PFSK-1 (cell line): ENCODE measurements around the gene C10orf95.
A peak's percentile ranks its signal among the peaks of the same experiment; 100 is the strongest.

Source experiments
- FOXP2 ChIP-seq: optimal IDR thresholded peaks from 2 replicates; pipeline ENCODE3; 2011; ENCODE audit warnings: borderline replicate concordance, control low read depth, inconsistent platforms; ENCODE audit not compliant: insufficient read depth; ENCODE audit errors: extremely low read length, extremely low read depth
- POLR2AphosphoS5 ChIP-seq: IDR thresholded peaks from 2 replicates; pipeline ENCODE4 v1.6.1; 2012; ENCODE audit warnings: low read depth, mild to moderate bottlenecking, control low read depth, low read length, moderate library complexity
- SIN3A ChIP-seq: IDR thresholded peaks from 2 replicates; pipeline ENCODE4 v1.6.1; 2012; ENCODE audit warnings: mild to moderate bottlenecking, low read length, moderate library complexity, borderline replicate concordance; ENCODE audit not compliant: insufficient read depth
- TAF1 ChIP-seq: IDR thresholded peaks from 2 replicates; pipeline ENCODE4 v1.6.1; 2012; ENCODE audit warnings: low read length, control low read depth, borderline replicate concordance; ENCODE audit not compliant: insufficient read depth
- TF ChIP-seq, protein P1 (sequence below), 2 experiments: IDR thresholded peaks; 2 replicates each; pipeline versions ENCODE4 v1.6.1 to v1.8.0; 2011 to 2012; ENCODE audit warnings: low read depth in 2 of 2, low read length in 2 of 2, control low read depth in 1 of 2, inconsistent platforms in 1 of 2, mild to moderate bottlenecking in 1 of 2, moderate library complexity in 1 of 2; ENCODE audit not compliant: insufficient read depth in 1 of 2

Gene C10orf95

GRCh38 chr10:102452672-102453340 lies 1.5 kb upstream of the C10orf95 start:
- TF ChIP-seq, protein P1, sequence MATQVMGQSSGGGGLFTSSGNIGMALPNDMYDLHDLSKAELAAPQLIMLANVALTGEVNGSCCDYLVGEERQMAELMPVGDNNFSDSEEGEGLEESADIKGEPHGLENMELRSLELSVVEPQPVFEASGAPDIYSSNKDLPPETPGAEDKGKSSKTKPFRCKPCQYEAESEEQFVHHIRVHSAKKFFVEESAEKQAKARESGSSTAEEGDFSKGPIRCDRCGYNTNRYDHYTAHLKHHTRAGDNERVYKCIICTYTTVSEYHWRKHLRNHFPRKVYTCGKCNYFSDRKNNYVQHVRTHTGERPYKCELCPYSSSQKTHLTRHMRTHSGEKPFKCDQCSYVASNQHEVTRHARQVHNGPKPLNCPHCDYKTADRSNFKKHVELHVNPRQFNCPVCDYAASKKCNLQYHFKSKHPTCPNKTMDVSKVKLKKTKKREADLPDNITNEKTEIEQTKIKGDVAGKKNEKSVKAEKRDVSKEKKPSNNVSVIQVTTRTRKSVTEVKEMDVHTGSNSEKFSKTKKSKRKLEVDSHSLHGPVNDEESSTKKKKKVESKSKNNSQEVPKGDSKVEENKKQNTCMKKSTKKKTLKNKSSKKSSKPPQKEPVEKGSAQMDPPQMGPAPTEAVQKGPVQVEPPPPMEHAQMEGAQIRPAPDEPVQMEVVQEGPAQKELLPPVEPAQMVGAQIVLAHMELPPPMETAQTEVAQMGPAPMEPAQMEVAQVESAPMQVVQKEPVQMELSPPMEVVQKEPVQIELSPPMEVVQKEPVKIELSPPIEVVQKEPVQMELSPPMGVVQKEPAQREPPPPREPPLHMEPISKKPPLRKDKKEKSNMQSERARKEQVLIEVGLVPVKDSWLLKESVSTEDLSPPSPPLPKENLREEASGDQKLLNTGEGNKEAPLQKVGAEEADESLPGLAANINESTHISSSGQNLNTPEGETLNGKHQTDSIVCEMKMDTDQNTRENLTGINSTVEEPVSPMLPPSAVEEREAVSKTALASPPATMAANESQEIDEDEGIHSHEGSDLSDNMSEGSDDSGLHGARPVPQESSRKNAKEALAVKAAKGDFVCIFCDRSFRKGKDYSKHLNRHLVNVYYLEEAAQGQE (IDR thresholded peaks at IDR 0.05; ENCODE audit: insufficient read depth in 1 of 2, low read depth in 2 of 2, low read length in 2 of 2), result no peak
- no peak for TF ChIP-seq TAF1
- no peak for TF ChIP-seq FOXP2
- TF ChIP-seq SIN3A, result no peak
- no peak for TF ChIP-seq POLR2AphosphoS5

DNA sequence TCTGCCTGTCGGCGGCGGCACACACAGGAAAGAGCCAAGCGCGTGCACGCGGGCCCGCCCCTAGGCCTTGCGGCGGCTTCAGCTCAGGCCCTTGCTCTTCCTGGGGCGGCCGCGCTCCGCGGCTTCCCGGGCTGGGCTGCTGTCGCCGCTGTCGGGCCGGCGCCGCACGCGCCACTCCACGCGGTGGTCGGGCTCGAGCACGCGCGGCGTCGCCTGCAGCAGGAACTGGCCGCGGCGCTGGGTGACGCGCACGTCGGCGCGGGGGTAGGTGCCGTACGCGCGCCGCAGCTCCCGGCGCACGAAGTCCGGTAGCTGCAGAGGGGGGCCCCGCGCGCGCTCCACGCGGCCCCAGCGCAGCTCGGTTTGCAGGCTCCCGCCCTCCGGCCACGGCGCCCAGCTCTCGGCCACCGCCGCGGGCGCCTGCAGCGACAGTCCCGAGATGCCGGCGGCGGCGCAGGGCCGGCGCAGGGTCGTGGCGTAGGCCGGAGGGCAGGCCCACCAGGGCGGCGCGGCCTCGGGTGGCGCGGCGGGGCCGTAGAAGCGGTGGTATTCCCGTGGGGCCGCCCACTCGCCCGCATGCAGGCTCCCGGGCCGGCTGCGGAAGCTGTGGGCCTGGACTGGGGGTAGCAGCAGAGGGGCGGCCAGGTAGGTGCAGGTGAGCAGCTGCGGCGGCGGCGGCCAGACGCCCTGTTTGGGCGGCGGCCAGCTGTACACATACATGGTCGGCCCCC lies 804 bp downstream of the C10orf95 start:
- TF ChIP-seq FOXP2 (peak; percentile 84), SIN3A (no peak), POLR2AphosphoS5 (no peak), TAF1 (peak; percentile 66; the same call in 1 of the 2 replicates)
- TF ChIP-seq, protein P1 (IDR thresholded peaks at IDR 0.05; ENCODE audit: insufficient read depth in 1 of 2, low read depth in 2 of 2, low read length in 2 of 2), result no peak

- TF ChIP-seq FOXP2 (no peak), SIN3A (no peak), POLR2AphosphoS5 (no peak), TAF1 (no peak)
- TF ChIP-seq, protein P1 (IDR thresholded peaks at IDR 0.05; ENCODE audit: insufficient read depth in 1 of 2, low read depth in 2 of 2, low read length in 2 of 2), result no peak
These were observed 1.3 kb downstream of the C10orf95 start for GRCh38 chr10:102450124-102450373.

- no peak for TF ChIP-seq POLR2AphosphoS5
- TF ChIP-seq, protein P1 (IDR thresholded peaks at IDR 0.05; ENCODE audit: insufficient read depth in 1 of 2, low read depth in 2 of 2, low read length in 2 of 2), result no peak
- no peak for TF ChIP-seq TAF1
- no peak for TF ChIP-seq SIN3A
- TF ChIP-seq FOXP2, result no peak
These were observed 1.8 kb downstream of the C10orf95 start for GRCh38 chr10:102449321-102450123.

DNA sequence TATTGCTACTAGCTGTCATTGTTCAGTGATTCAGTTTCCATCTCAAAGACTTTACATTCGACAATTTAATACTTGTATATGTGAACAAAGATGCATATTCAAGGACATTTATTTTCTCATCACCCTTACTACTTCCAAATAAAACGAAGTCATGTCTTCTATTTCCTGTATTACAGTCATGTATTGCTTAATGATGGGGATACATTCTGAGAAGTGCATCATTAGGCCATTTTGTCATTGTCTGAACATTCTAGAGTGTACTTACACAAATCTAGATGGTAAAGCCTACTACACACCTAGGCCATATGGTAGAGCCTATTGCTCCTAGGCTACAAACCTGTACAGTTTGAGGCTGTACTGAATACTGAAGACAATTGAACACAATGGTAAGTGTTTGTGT lies 6.5 kb downstream of the C10orf95 start:
- TF ChIP-seq POLR2AphosphoS5 (no peak), TAF1 (no peak), SIN3A (no peak), FOXP2 (no peak)
- TF ChIP-seq, protein P1 (IDR thresholded peaks at IDR 0.05; ENCODE audit: insufficient read depth in 1 of 2, low read depth in 2 of 2, low read length in 2 of 2), result no peak
